Measurements from ENCODE around the gene OTOS. TPM values are rescaled to one million over a fixed set of nuclear protein-coding genes. Genes with fewer than 3 reads are reported as not detected.

The OTOS gene
- total RNA-seq, 1 experiment from 2014 or later = not detected

DNA sequence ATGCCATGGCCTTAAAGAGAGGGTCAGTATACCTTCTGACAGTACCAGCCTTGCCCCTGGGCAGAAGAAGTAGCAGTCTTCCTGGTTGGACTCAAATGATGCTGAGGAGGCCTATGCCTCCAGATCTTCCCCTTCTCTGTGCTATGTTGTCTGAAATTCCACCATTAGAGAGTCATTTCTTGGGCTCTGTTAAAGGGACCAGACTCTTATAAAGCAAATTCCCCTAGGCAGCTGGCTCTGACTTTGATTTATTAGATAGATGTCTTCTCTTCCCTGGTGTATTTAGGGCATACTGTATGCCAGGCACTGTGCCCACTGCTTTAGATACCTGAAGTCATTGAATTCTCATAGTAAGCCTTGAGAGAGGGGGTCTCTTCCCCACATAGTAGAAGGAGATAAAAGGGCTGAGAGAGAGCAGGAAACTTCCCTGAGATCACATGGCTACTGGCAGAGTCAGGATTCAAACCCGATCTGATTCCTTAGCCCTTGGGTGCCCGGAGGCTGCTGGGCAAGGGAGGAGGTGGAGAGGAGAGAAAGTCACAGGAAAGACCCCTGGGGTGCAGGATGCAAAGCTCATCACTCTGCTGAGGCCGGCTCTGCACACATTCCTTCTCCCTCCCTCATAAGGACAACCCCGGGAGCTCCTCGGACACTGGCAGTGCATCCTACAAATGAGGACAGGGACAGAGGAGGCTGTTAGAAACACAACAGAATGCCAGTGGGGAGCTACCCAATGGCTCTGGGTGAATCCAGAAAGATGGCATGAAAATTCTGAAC is 27.4 kb downstream of the OTOS start:
- intact Hi-C loops (cut with micrococcal nuclease) = no loop called here
- ChIA-PET CTCF (no interaction called here), POLR2A (no interaction called here), RAD21 (ENCODE audit: low non-redundant PET in 1 of 2, low total read pairs in 2 of 2, uncharacterized antibody in 2 of 2, unreplicated experiment in 2 of 2) (no interaction called here)
- H3K27me3 ChIP-seq (ENCODE audit: insufficient read depth, low read length) = peaks cover 38% of the 10 kb centered on the region
- H3K9me3 ChIP-seq (ENCODE audit: control insufficient read depth in 1 of 2, insufficient read depth in 1 of 2, low read depth in 1 of 2, low read length in 2 of 2) = no peaks in the 10 kb centered on the region
- no peak overlapping the region for H3K4me3 ChIP-seq (replicated peaks in 1 of 2; ENCODE audit: low read depth in 1 of 2, low read length in 2 of 2)
- H3K9ac ChIP-seq (ENCODE audit: low read length) = no peak overlapping the region
- H3K36me3 ChIP-seq (ENCODE audit: control insufficient read depth in 1 of 2, insufficient read depth in 2 of 2, low read length in 2 of 2) = no peaks in the 10 kb centered on the region
- H3K79me2 ChIP-seq (ENCODE audit: insufficient read depth, low read length) = no peaks in the 10 kb centered on the region
- H3K27ac ChIP-seq (ENCODE audit: low read depth, low read length) = no peak overlapping the region
- H2AFZ ChIP-seq (ENCODE audit: low read depth, low read length, poor library complexity, severe bottlenecking) = no peak overlapping the region
- no TSS peak for BruUV-seq (replicated peaks)
- no peaks in the 10 kb centered on the region for H3K4me1 ChIP-seq (ENCODE audit: control insufficient read depth in 1 of 2, insufficient read depth in 2 of 2, low read length in 2 of 2)
- DNase-seq (ENCODE audit: low read depth, low spot score) (no peak), ATAC-seq (no peak)
- no peaks in the 10 kb centered on the region for H4K20me1 ChIP-seq (ENCODE audit: insufficient read depth)
- H3K9me2 ChIP-seq (ENCODE audit: insufficient read depth) = no peaks in the 10 kb centered on the region
- H3K4me2 ChIP-seq (ENCODE audit: low read length) = no peak overlapping the region
- TF ChIP-seq, protein P1, sequence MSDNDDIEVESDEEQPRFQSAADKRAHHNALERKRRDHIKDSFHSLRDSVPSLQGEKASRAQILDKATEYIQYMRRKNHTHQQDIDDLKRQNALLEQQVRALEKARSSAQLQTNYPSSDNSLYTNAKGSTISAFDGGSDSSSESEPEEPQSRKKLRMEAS (IDR thresholded peaks at IDR 0.05) = no peak
- TF ChIP-seq CBX3 (IDR thresholded peaks at IDR 0.05; ENCODE audit: low read depth) = no peak
- TF ChIP-seq FOSL1 (IDR thresholded peaks at IDR 0.05; ENCODE audit: low read depth) = no peak
- TF ChIP-seq SRF (IDR thresholded peaks at IDR 0.05; ENCODE audit: low read depth) = no peak
- TF ChIP-seq SIN3A (IDR thresholded peaks at IDR 0.05; ENCODE audit: low read depth) = no peak
- no peak for TF ChIP-seq EZH2phosphoT487 (IDR thresholded peaks at IDR 0.05; ENCODE audit: borderline replicate concordance)
- TF ChIP-seq ELF1 (IDR thresholded peaks at IDR 0.05; ENCODE audit: borderline replicate concordance, low read depth) = no peak
- no peak for TF ChIP-seq EZH2 (IDR thresholded peaks at IDR 0.05)
- no peak for TF ChIP-seq POLR2A (IDR thresholded peaks at IDR 0.05; ENCODE audit: borderline replicate concordance, extremely low read depth, insufficient read depth, insufficient read length)
- TF ChIP-seq, protein P2, sequence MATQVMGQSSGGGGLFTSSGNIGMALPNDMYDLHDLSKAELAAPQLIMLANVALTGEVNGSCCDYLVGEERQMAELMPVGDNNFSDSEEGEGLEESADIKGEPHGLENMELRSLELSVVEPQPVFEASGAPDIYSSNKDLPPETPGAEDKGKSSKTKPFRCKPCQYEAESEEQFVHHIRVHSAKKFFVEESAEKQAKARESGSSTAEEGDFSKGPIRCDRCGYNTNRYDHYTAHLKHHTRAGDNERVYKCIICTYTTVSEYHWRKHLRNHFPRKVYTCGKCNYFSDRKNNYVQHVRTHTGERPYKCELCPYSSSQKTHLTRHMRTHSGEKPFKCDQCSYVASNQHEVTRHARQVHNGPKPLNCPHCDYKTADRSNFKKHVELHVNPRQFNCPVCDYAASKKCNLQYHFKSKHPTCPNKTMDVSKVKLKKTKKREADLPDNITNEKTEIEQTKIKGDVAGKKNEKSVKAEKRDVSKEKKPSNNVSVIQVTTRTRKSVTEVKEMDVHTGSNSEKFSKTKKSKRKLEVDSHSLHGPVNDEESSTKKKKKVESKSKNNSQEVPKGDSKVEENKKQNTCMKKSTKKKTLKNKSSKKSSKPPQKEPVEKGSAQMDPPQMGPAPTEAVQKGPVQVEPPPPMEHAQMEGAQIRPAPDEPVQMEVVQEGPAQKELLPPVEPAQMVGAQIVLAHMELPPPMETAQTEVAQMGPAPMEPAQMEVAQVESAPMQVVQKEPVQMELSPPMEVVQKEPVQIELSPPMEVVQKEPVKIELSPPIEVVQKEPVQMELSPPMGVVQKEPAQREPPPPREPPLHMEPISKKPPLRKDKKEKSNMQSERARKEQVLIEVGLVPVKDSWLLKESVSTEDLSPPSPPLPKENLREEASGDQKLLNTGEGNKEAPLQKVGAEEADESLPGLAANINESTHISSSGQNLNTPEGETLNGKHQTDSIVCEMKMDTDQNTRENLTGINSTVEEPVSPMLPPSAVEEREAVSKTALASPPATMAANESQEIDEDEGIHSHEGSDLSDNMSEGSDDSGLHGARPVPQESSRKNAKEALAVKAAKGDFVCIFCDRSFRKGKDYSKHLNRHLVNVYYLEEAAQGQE (IDR thresholded peaks at IDR 0.05; ENCODE audit: low read depth) = no peak
- no peak for TF ChIP-seq POLR2AphosphoS5 (IDR thresholded peaks at IDR 0.05; ENCODE audit: low read depth, low read length)
- TF ChIP-seq EGR1 (IDR thresholded peaks at IDR 0.05; ENCODE audit: low read depth) = no peak
- no peak for TF ChIP-seq RAD21 (IDR thresholded peaks at IDR 0.05; ENCODE audit: low read depth)
- TF ChIP-seq, protein P3, sequence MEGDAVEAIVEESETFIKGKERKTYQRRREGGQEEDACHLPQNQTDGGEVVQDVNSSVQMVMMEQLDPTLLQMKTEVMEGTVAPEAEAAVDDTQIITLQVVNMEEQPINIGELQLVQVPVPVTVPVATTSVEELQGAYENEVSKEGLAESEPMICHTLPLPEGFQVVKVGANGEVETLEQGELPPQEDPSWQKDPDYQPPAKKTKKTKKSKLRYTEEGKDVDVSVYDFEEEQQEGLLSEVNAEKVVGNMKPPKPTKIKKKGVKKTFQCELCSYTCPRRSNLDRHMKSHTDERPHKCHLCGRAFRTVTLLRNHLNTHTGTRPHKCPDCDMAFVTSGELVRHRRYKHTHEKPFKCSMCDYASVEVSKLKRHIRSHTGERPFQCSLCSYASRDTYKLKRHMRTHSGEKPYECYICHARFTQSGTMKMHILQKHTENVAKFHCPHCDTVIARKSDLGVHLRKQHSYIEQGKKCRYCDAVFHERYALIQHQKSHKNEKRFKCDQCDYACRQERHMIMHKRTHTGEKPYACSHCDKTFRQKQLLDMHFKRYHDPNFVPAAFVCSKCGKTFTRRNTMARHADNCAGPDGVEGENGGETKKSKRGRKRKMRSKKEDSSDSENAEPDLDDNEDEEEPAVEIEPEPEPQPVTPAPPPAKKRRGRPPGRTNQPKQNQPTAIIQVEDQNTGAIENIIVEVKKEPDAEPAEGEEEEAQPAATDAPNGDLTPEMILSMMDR (IDR thresholded peaks at IDR 0.05 in 2 of 3, conservative IDR thresholded peaks at IDR 0.05 in 1 of 3; ENCODE audit: borderline replicate concordance in 1 of 3, insufficient read depth in 1 of 3, low read depth in 2 of 3, low read length in 2 of 3) = no peak
- TF ChIP-seq ZNF274 (IDR thresholded peaks at IDR 0.05; ENCODE audit: low read depth, low read length) = no peak
- no peak for TF ChIP-seq YY1 (IDR thresholded peaks at IDR 0.05; ENCODE audit: extremely low read depth, insufficient replicate concordance, low read depth, low read length)
- TF ChIP-seq, protein P4, sequence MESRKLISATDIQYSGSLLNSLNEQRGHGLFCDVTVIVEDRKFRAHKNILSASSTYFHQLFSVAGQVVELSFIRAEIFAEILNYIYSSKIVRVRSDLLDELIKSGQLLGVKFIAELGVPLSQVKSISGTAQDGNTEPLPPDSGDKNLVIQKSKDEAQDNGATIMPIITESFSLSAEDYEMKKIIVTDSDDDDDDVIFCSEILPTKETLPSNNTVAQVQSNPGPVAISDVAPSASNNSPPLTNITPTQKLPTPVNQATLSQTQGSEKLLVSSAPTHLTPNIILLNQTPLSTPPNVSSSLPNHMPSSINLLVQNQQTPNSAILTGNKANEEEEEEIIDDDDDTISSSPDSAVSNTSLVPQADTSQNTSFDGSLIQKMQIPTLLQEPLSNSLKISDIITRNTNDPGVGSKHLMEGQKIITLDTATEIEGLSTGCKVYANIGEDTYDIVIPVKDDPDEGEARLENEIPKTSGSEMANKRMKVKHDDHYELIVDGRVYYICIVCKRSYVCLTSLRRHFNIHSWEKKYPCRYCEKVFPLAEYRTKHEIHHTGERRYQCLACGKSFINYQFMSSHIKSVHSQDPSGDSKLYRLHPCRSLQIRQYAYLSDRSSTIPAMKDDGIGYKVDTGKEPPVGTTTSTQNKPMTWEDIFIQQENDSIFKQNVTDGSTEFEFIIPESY (IDR thresholded peaks at IDR 0.05; ENCODE audit: extremely low read depth, insufficient replicate concordance, low read length) = no peak

Data from HCT116 (cell line).